Lower leg skin (tissue), 4 donors: ENCODE results near the gene IL18RAP. TPM values are rescaled to one million over a fixed set of nuclear protein-coding genes. Genes with fewer than 3 reads are reported as not detected.

Experiments
- DNase-seq, 2 donors: peaks; one replicate each; pipeline ENCODE4 v3.0.0-alpha.2; 2019; ENCODE audit warnings: low spot score in 2 of 2
- H3K4me3 ChIP-seq: fragments of 200-600 bp; sonication (generic); 2 replicates; pipeline ENCODE4 v1.5.1; 2017; ENCODE audit warnings: mild to moderate bottlenecking, low read depth; ENCODE audit not compliant: poor library complexity, severe bottlenecking
- CTCF ChIP-seq, 3 donors: fragments of 450-650 bp; IDR thresholded peaks; one replicate each; pipeline ENCODE4 v1.5.1; 2016; ENCODE audit warnings: antibody characterized with exemption in 3 of 3, mild to moderate bottlenecking in 3 of 3, moderate library complexity in 2 of 3
- POLR2A ChIP-seq, 2 donors: fragments of 450-650 bp; IDR thresholded peaks; one replicate each; pipeline ENCODE4 v1.6.1; 2016 to 2017; ENCODE audit warnings: antibody characterized with exemption in 2 of 2, mild to moderate bottlenecking in 1 of 2, moderate library complexity in 1 of 2
- WGBS, 2 donors: methylation state at CpG; one replicate each; pipeline ENCODE4 v1.1.5; 2018; 5-methylcytosine and 5-hydroxymethylcytosine counted together
- intact Hi-C: fragments of 100-400 bp; cut with DNase I; formaldehyde crosslinking; loops from one replicate; pipeline ENCODE4 v1.15.0; 2023; ENCODE audit warnings: low total_unique reads
- total RNA-seq, 4 donors: library from RNA; depleted of rRNA; stranded (reverse); fragments of >200 nt; gene quantifications; one replicate each; pipeline ENCODE4 v1.1.0, GENCODE V29; 2016

Gene IL18RAP
- total RNA-seq, 4 donors from 2014 or later = 0.21 to 0.39 (median 0.23) TPM; not detected in 1

DNA sequence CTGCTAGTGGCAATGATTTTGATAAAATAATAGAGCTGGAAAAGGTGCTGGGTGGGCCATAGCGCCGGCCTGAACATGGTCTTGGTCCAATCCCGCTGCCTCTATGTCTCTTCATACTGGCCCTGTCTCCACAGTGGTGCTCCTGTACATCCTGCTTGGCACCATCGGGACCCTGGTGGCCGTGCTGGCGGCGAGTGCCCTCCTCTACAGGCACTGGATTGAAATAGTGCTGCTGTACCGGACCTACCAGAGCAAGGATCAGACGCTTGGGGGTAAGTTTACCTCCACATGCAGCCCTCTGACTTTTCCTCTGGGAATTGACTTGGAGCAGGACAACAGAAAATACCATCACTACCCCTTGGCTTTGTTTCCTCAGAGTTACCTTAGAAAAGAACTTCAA lies 24.0 kb downstream of the IL18RAP start:
- no peak overlapping the region for H3K4me3 ChIP-seq
- WGBS, 2 donors = 97% methylated on average over 9 of the region's 9 CpGs
- TF ChIP-seq CTCF (IDR thresholded peaks at IDR 0.05) (no peak), POLR2A (IDR thresholded peaks at IDR 0.05) (no peak)
- intact Hi-C loops = no loop called here
- DNase-seq = no peak

DNA sequence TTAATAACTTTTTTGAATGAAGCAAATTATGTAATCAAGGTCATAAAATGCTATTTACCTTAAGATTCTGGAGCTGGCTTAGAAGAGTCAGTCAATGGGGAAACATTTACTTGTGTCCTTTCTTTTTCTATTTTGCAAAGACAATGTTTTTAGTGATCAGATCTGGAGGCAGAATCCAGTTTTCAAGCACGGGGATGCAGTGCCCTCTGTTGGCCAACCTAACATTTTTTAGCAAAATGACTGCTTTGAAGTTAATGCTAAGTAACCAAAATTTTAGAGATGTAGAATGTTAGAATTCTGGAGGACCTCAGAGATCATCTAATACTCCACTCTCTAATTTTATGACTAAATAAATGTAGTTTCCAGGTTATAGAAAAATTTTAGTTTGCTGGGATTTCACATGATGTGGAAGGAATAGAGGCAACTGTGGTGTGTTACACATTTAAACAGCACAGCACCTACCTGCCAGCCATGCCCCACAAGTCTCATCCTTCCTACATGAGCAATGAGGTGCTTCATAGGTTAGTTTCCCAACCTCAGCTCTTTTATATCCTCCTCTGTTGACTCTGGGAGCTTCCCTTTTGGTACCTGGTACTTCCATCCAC lies 26.5 kb downstream of the IL18RAP start:
- intact Hi-C loops = no loop called here
- peak; percentile 25 to 88 for DNase-seq
- H3K4me3 ChIP-seq = no peak overlapping the region
- TF ChIP-seq CTCF (IDR thresholded peaks at IDR 0.05) (no peak), POLR2A (IDR thresholded peaks at IDR 0.05) (no peak)
- WGBS, 2 donors = 3 to 5% methylated on average over 1 of the region's 1 CpG

GRCh38 chr2:102451968-102452367 lies 29.0 kb downstream of the IL18RAP start:
- 54 to 63% methylated on average over 2 of the region's 2 CpGs for WGBS, 2 donors
- intact Hi-C loops = loop anchor here (10.0 kb wide), 1 partner anchor 1107 kb away; no protein-coding TSS in a partner anchor
- no peak overlapping the region for H3K4me3 ChIP-seq
- DNase-seq = no peak
- no peak for TF ChIP-seq POLR2A (IDR thresholded peaks at IDR 0.05)
- TF ChIP-seq CTCF (IDR thresholded peaks at IDR 0.05) = no peak

GRCh38 chr2:102453501-102453900 lies 30.5 kb downstream of the IL18RAP start:
- no peak overlapping the region for H3K4me3 ChIP-seq
- 30 to 34% methylated on average over 4 of the region's 4 CpGs for WGBS, 2 donors
- DNase-seq = no peak
- intact Hi-C loops = loop anchor here (10.0 kb wide), 1 partner anchor 1109 kb away; no protein-coding TSS in a partner anchor
- no peak for TF ChIP-seq POLR2A (IDR thresholded peaks at IDR 0.05)
- TF ChIP-seq CTCF (IDR thresholded peaks at IDR 0.05) = no peak

- intact Hi-C loops = loop anchor here (10.0 kb wide), 1 partner anchor 1110 kb away; no protein-coding TSS in a partner anchor
- no peak overlapping the region for H3K4me3 ChIP-seq
- no peak for DNase-seq
- TF ChIP-seq POLR2A (IDR thresholded peaks at IDR 0.05) (no peak), CTCF (IDR thresholded peaks at IDR 0.05) (no peak)
- 82 to 88% methylated on average over 2 of the region's 2 CpGs for WGBS, 2 donors
These were observed 32.2 kb downstream of the IL18RAP start for GRCh38 chr2:102455061-102455670.
